K562 (cell line): ENCODE results near the gene ME3. TPM values are rescaled to one million over a fixed set of nuclear protein-coding genes. Genes with fewer than 3 reads are reported as not detected.

Experiments
- ATAC-seq: fragments of 200-7000 bp; cut with Tn5 transposase; 3 replicates; pipeline ENCODE4 v1.9.1; 2020; ENCODE audit warnings: moderate library complexity
- BruUV-seq: library from RNA; stranded (reverse); fragments of 400-500 nt; replicated peaks from 2 replicates; lab custom pipeline; 2021; lab: Mats Ljungman, UMichigan
- CTCF ChIA-PET: fragments of 300-600 bp; formaldehyde crosslinking; extraction: SDS; loops from one replicate; lab custom pipeline; 2021; ENCODE audit warnings: low intra/inter-chr PET ratio; lab: Yijun Ruan, JAX
- POLR2A ChIA-PET: fragments of 300-600, 350-650 bp; sonication (Branson Sonifier 250); formaldehyde crosslinking; extraction: SDS; loops from one replicate; lab custom pipeline; 2021; ENCODE audit warnings: antibody characterized with exemption, inconsistent platforms; lab: Yijun Ruan, JAX
- DNase-seq, 4 experiments: peaks; one replicate each; pipeline versions ENCODE4 v3.0.0 to v3.0.0-alpha.2; 2011 to 2018; ENCODE audit warnings: low spot score in 3 of 4, mixed read lengths in 3 of 4; ENCODE audit errors: extremely low read depth in 1 of 4
- FAIRE-seq: peaks from 2 replicates; lab custom pipeline; 2011; peaks lifted over from hg19 to GRCh38; lab: Jason Lieb, UNC
- H2AFZ ChIP-seq: 2 replicates; pipeline ENCODE4 v1.6.0; 2011; ENCODE audit warnings: low read depth, low read length, control low read depth, inconsistent platforms
- H3K27ac ChIP-seq: fragments of 200-600 bp; 3 replicates; pipeline ENCODE4 v1.8.0; 2011; ENCODE audit warnings: low read depth, mild to moderate bottlenecking, control low read depth, inconsistent platforms, low read length, moderate library complexity, mixed read lengths; ENCODE audit errors: extremely low read depth
- H3K27me3 ChIP-seq, 2 experiments: fragments of 300-600 bp in 1 of 2; 2 replicates in 1 of 2; 3 replicates in 1 of 2; pipeline versions ENCODE4 v1.6.0 to v1.8.0; 2011; ENCODE audit warnings: inconsistent platforms in 2 of 2, low read length in 2 of 2, mild to moderate bottlenecking in 1 of 2, mixed read lengths in 1 of 2, moderate library complexity in 1 of 2; ENCODE audit not compliant: control insufficient read depth in 2 of 2, insufficient read depth in 2 of 2
- H3K36me3 ChIP-seq: fragments of 300-600 bp; 3 replicates; pipeline ENCODE4 v1.8.0; 2011; ENCODE audit warnings: mild to moderate bottlenecking, low read length, inconsistent platforms; ENCODE audit not compliant: control insufficient read depth, insufficient read depth
- H3K4me1 ChIP-seq, 2 experiments: fragments of 200-600 bp in 1 of 2; replicated peaks in 1 of 2; 2 replicates in 1 of 2; 3 replicates in 1 of 2; pipeline versions ENCODE4 v1.5.1 to v1.8.0; 2011; ENCODE audit warnings: inconsistent platforms in 2 of 2, low read length in 2 of 2, mild to moderate bottlenecking in 1 of 2, mixed read lengths in 1 of 2, moderate library complexity in 1 of 2; ENCODE audit not compliant: control insufficient read depth in 2 of 2, insufficient read depth in 2 of 2
- H3K4me2 ChIP-seq: 2 replicates; pipeline ENCODE4 v1.6.1; 2011; ENCODE audit warnings: low read length, control low read depth, inconsistent platforms, mixed read lengths; ENCODE audit not compliant: insufficient read depth
- H3K4me3 ChIP-seq: fragments of 200-600 bp; sonication (generic), shearing (Covaris generic); 2 replicates; pipeline ENCODE4 v1.5.1; 2016; ENCODE audit warnings: control low read depth, inconsistent platforms
- H3K79me2 ChIP-seq: fragments of 200-600 bp; 3 replicates; pipeline ENCODE4 v1.8.0; 2011; ENCODE audit warnings: low read length, inconsistent platforms; ENCODE audit not compliant: control insufficient read depth, insufficient read depth
- H3K9ac ChIP-seq, 2 experiments: 2 replicates each; pipeline versions ENCODE4 v1.6.0 to v1.6.1; 2011; ENCODE audit warnings: low read depth in 2 of 2, low read length in 2 of 2, control low read depth in 1 of 2, inconsistent platforms in 1 of 2, mild to moderate bottlenecking in 1 of 2, mixed read lengths in 1 of 2; ENCODE audit not compliant: insufficient read depth in 1 of 2
- H3K9me1 ChIP-seq: one replicate; pipeline ENCODE4 v1.6.0; 2011; ENCODE audit warnings: inconsistent platforms, mild to moderate bottlenecking, low read length, moderate library complexity; ENCODE audit not compliant: control insufficient read depth, insufficient read depth
- H3K9me3 ChIP-seq: replicated peaks from 2 replicates; pipeline ENCODE4 v1.5.1; 2011; ENCODE audit warnings: low read depth, low read length, inconsistent platforms; ENCODE audit not compliant: control insufficient read depth, insufficient read depth
- H4K20me1 ChIP-seq: replicated peaks from 2 replicates; pipeline ENCODE4 v1.6.1; 2011; ENCODE audit warnings: low read length, inconsistent platforms, mixed read lengths; ENCODE audit not compliant: control insufficient read depth, insufficient read depth
- HINFP ChIP-seq: fragments of 450-650 bp; conservative IDR thresholded peaks from 2 replicates; pipeline ENCODE4 v1.6.1; 2016; ENCODE audit warnings: missing genetic modification characterization, low read depth, mild to moderate bottlenecking, control low read depth, missing compliant biosample characterization
- HNRNPUL1 ChIP-seq: fragments of 200-400 bp; formaldehyde crosslinking; IDR thresholded peaks from 2 replicates; pipeline ENCODE4 v1.6.1; 2017; ENCODE audit warnings: low read length
- KLF6 ChIP-seq: fragments of 250-450 bp; sonication (Bioruptor Pico); IDR thresholded peaks from 2 replicates; pipeline ENCODE4 v1.4.0; 2020; ENCODE audit warnings: mild to moderate bottlenecking, moderate library complexity, borderline replicate concordance
- MAFG ChIP-seq: fragments of 450-650 bp; conservative IDR thresholded peaks from 2 replicates; pipeline ENCODE4 v1.6.1; 2016; ENCODE audit warnings: missing genetic modification characterization, missing compliant biosample characterization
- MCM5 ChIP-seq: fragments of 450-650 bp; IDR thresholded peaks from 2 replicates; pipeline ENCODE4 v1.6.1; 2016; ENCODE audit warnings: low read depth
- MXI1 ChIP-seq: IDR thresholded peaks from 2 replicates; pipeline ENCODE4 v1.6.1; 2011; ENCODE audit warnings: low read depth, mild to moderate bottlenecking, improper control_type of control experiment, low read length
- NUFIP1 ChIP-seq: fragments of 450-650 bp; IDR thresholded peaks from 2 replicates; pipeline ENCODE4 v1.6.1; 2018; ENCODE audit not compliant: partially characterized antibody
- RAD21 ChIP-seq, 2 experiments: fragments of 250-450 bp in 1 of 2; fragments of 450-650 bp in 1 of 2; sonication (Bioruptor Pico) in 1 of 2; formaldehyde crosslinking in 1 of 2; IDR thresholded peaks in 1 of 2; conservative IDR thresholded peaks in 1 of 2; 2 replicates each; pipeline versions ENCODE4 v1.4.0 to v1.8.0; 2020 to 2022; ENCODE audit warnings: mild to moderate bottlenecking in 2 of 2, moderate library complexity in 1 of 2
- SMARCA5 ChIP-seq: fragments of 450-650 bp; IDR thresholded peaks from 2 replicates; pipeline ENCODE4 v1.6.1; 2016
- XRCC4 ChIP-seq: IDR thresholded peaks from one replicate; pipeline ENCODE4 v1.6.1; 2011; ENCODE audit not compliant: insufficient read depth, insufficient read length; ENCODE audit errors: extremely low read depth
- ZNF24 ChIP-seq: fragments of 450-650 bp; IDR thresholded peaks from 2 replicates; pipeline ENCODE4 v1.6.1; 2016
- ZNF316 ChIP-seq: fragments of 450-650 bp; IDR thresholded peaks from 2 replicates; pipeline ENCODE4 v1.6.1; 2016
- in situ Hi-C: fragments of 300-500 bp; cut with MboI; formaldehyde crosslinking; loops from 4 replicates; pipeline ENCODE4 v1.15.0; 2018; ENCODE audit warnings: inconsistent platforms, mixed read lengths
- intact Hi-C: fragments of 100-400 bp; cut with micrococcal nuclease; formaldehyde crosslinking; loops from 2 replicates; pipeline ENCODE4 v1.14.2; 2022
- polyA plus RNA-seq, 8 experiments: library from polyadenylated mRNA; depleted of rRNA in 4 of 8; stranded (reverse) in 5 of 8; unstranded in 3 of 8; fragments of >200 nt; fragmentation: Nextera tagmentation in 2 of 8; fragmentation: Illumina TruSeq in 1 of 8; extraction: Ambion mirVana in 2 of 8; extraction: Trizol in 1 of 8; gene quantifications; 2 replicates each; pipeline versions ENCODE4 v1.2.1 to v1.2.3, GENCODE V29; 2011 to 2014; ENCODE audit warnings: inconsistent platforms in 1 of 8, missing spikeins in 1 of 8
- total RNA-seq, 7 experiments: library from RNA; depleted of rRNA in 6 of 7; stranded (reverse); fragments of >200 nt in 6 of 7; fragmentation: Illumina TruSeq in 2 of 7; extraction: Trizol in 2 of 7; gene quantifications; 2 replicates each; pipeline versions ENCODE4 v1.2.1 to v1.2.3, GENCODE V29; 2011 to 2021; ENCODE audit warnings: low replicate concordance in 1 of 7

ME3 gene
- total and polyA plus RNA-seq, 9 of the 15 experiments (the other 6 are each of a cell fraction or from before 2014, with no cell fraction given), result not detected

GRCh38 chr11:86589856-86590589, 82.4 kb downstream of the ME3 start (continued):
- no peak for TF ChIP-seq MXI1
- no peak for TF ChIP-seq MCM5
- TF ChIP-seq SMARCA5, result no peak
- peak; percentile 82 for TF ChIP-seq ZNF316
- no peak for TF ChIP-seq NUFIP1
- no peak for TF ChIP-seq RAD21 (CRISPR knock-in tag; conservative IDR thresholded peaks at IDR 0.05 in 1 of 2, IDR thresholded peaks at IDR 0.05 in 1 of 2)
- no peak for TF ChIP-seq XRCC4
- peak; percentile 80 for TF ChIP-seq MAFG (tag)
- no peak for TF ChIP-seq HNRNPUL1
- no peak for TF ChIP-seq KLF6 (CRISPR knock-in tag)

GRCh38 chr11:86589204-86589603, 83.2 kb downstream of the ME3 start:
- H3K27ac ChIP-seq, result no peak overlapping the region
- H3K9me3 ChIP-seq, result no peaks in the 10 kb centered on the region
- ChIA-PET CTCF (interaction anchor here (0.5 kb wide), 1 partner anchor 821 kb away, joined by 3 read pairs; no protein-coding TSS in a partner anchor), POLR2A (interaction anchor here (1.0 kb wide), 1 partner anchor 70 kb away, joined by 3 read pairs; no protein-coding TSS in a partner anchor)
- H3K27me3 ChIP-seq, result peaks cover 0 to 5% of the 10 kb centered on the region in 2 experiments; a peak in 1 of 5 replicates
- H3K9ac ChIP-seq, result no peak overlapping the region
- H4K20me1 ChIP-seq, result 0 out of 2 replicates have a peak, but pooled peaks cover 3% of the 10 kb centered on the region
- no peaks in the 10 kb centered on the region for H3K9me1 ChIP-seq
- no TSS peak for BruUV-seq
- intact Hi-C loops (no loop called here), in situ Hi-C loops (no loop called here)
- no peak overlapping the region for H3K4me3 ChIP-seq
- H3K4me2 ChIP-seq, result no peak overlapping the region
- H3K4me1 ChIP-seq, result peaks cover 2 to 11% of the 10 kb centered on the region in 2 experiments; a peak in 3 of 5 replicates
- TF ChIP-seq HINFP (tag) (no peak), ZNF24 (peak; percentile 45; the same call in 1 of the 2 replicates)
- TF ChIP-seq, all 486 proteins: peak for 1
- ATAC-seq, result no peak
- FAIRE-seq, result no peak
- Histone ChIP-seq H2AFZ (no peak overlapping the region), H3K79me2 (no peaks in the 10 kb centered on the region), H3K36me3 (no peaks in the 10 kb centered on the region)
- no peak for DNase-seq
